Measurements from ENCODE around the gene OGFRL1.
A peak's percentile ranks its signal among the peaks of the same experiment; 100 is the strongest.

The OGFRL1 gene

GRCh38 chr6:71250099-71250602 is 38.5 kb upstream of the OGFRL1 start:
- no peak overlapping the region for H3K4me3 ChIP-seq (replicated peaks in 1 of 2; ENCODE audit: low read depth in 2 of 2, low read length in 2 of 2)
- no peak for TF ChIP-seq CTCF (IDR thresholded peaks at IDR 0.05; ENCODE audit: low read depth, low read length)
- DNase-seq (ENCODE audit: low read depth in 2 of 2), result peak; percentile 93 to 97

- H3K4me3 ChIP-seq (replicated peaks in 1 of 2; ENCODE audit: low read depth in 2 of 2, low read length in 2 of 2), result no peak overlapping the region
- TF ChIP-seq CTCF (IDR thresholded peaks at IDR 0.05; ENCODE audit: low read depth, low read length), result no peak
- DNase-seq (ENCODE audit: low read depth in 2 of 2), result no peak
Observed at GRCh38 chr6:71252410-71252809, 36.2 kb upstream of the OGFRL1 start.

GRCh38 chr6:71252960-71253359 is 35.7 kb upstream of the OGFRL1 start:
- no peak for TF ChIP-seq CTCF (IDR thresholded peaks at IDR 0.05; ENCODE audit: low read depth, low read length)
- no peak overlapping the region for H3K4me3 ChIP-seq (replicated peaks in 1 of 2; ENCODE audit: low read depth in 2 of 2, low read length in 2 of 2)
- DNase-seq (ENCODE audit: low read depth in 2 of 2), result no peak

GRCh38 chr6:71254323-71254722 is 34.3 kb upstream of the OGFRL1 start:
- no peak for TF ChIP-seq CTCF (IDR thresholded peaks at IDR 0.05; ENCODE audit: low read depth, low read length)
- DNase-seq (ENCODE audit: low read depth in 2 of 2), result no peak
- no peak overlapping the region for H3K4me3 ChIP-seq (replicated peaks in 1 of 2; ENCODE audit: low read depth in 2 of 2, low read length in 2 of 2)

- DNase-seq (ENCODE audit: low read depth in 2 of 2), result peak in 1 of 2 donors; percentile 61
- H3K4me3 ChIP-seq (replicated peaks in 1 of 2; ENCODE audit: low read depth in 2 of 2, low read length in 2 of 2), result no peak overlapping the region
- TF ChIP-seq CTCF (IDR thresholded peaks at IDR 0.05; ENCODE audit: low read depth, low read length), result no peak
Observed at GRCh38 chr6:71258078-71258866, 30.3 kb upstream of the OGFRL1 start.

GRCh38 chr6:71259888-71260604 is 28.6 kb upstream of the OGFRL1 start:
- H3K4me3 ChIP-seq (replicated peaks in 1 of 2; ENCODE audit: low read depth in 2 of 2, low read length in 2 of 2), result no peak overlapping the region
- no peak for DNase-seq (ENCODE audit: low read depth in 2 of 2)
- TF ChIP-seq CTCF (IDR thresholded peaks at IDR 0.05; ENCODE audit: low read depth, low read length), result no peak
